Cardiac septum (tissue), 1 donor: Measurements from ENCODE around the gene MAD1L1. TPM values are rescaled to one million over a fixed set of nuclear protein-coding genes. Genes with fewer than 3 reads are reported as not detected.

ENCODE experiments used
- DNase-seq: peaks from one replicate; pipeline ENCODE4 v3.0.0-alpha.2; 2020; ENCODE audit warnings: low spot score
- intact Hi-C: fragments of 100-400 bp; cut with DNase I; formaldehyde crosslinking; loops from one replicate; pipeline ENCODE4 v1.14.0; 2022
- total RNA-seq: library from RNA; stranded (reverse); fragmentation: NEBNext Ultra II Directional; extraction: Animal tissue kit (Norgen Biotek cat#: 25700); gene quantifications from one replicate; pipeline ENCODE4 v1.2.1, GENCODE V29; 2021
- donor health status: DM: no; HTN: no; CAD: no.

Gene MAD1L1
- total RNA-seq, 1 donor from 2014 or later, result 13.5 TPM

DNA sequence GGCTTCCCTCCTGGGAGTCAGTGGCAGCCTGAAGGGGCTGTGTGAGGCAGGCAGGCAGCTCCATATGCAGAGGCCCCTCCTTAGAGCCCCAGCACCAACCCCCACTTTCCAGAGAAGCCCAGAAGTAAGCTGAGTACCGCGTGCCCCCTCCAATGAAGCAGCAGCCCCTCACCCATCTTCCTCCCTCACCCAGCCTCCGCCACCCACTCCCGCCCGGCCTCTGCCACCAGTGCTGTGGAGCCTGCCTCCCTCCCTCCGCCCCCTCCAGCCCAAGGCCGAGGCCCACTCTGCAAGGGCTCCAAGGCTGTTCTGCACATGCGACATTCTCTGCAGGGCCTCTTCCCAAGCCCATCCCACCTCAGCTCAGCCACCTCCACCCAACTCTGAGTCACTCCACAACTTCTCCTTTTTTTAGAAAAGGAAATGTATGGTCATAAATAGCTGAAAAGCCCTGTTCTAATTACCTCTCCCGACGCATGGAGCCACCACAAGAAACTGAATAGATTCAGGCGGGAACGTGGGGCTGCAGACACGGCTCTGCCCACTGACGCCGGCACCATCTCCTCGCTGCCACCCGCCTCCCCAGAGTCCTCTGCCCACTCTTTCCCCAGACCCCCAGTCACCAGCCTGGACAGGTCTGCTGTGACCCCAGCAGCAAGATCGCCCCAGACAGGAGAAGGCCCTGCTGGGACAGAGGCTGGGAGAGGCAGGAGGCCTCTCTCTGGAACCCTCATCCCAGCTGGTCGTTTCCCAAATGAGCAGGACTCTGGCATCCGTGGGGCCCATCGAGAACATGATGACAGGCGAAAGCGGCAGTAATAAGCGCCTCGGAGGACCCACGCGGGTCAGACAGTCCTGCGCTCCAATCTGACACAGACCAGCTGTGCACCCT is 213.9 kb downstream of the MAD1L1 start:
- DNase-seq, result peak; percentile 76
- intact Hi-C loops, result no loop called here

DNA sequence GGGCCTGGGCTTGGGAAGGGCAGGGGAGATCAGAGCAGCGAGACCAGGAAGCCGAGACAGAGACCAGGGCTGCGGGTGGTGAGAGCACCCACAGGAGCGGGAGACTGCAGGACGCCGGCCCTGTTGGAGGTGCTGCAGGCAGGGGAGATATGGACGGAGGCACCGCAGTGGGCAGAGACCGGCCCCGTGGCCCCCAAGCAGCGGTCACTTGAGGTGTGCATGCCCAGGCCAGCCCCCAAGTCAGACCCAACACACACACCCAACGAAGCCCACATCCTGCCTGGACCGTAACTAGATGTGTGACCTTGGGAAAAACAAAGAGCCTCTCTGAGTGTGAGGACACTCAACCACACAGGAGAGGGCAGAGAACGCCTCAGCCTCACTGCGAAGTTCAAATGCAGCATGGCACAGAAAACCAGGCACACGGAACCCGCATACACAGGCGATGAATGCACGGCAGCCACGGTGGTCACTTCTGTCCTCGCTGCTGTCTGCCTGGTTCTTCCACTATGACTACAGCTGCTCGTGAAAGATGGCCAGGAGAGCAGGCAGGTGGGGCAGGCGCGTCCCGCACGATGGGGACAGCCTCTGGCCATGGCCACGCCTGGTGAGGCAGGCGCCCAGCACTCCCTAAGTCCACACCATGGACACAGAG is 214.7 kb downstream of the MAD1L1 start:
- intact Hi-C loops, result no loop called here
- peak; percentile 68 for DNase-seq

DNA sequence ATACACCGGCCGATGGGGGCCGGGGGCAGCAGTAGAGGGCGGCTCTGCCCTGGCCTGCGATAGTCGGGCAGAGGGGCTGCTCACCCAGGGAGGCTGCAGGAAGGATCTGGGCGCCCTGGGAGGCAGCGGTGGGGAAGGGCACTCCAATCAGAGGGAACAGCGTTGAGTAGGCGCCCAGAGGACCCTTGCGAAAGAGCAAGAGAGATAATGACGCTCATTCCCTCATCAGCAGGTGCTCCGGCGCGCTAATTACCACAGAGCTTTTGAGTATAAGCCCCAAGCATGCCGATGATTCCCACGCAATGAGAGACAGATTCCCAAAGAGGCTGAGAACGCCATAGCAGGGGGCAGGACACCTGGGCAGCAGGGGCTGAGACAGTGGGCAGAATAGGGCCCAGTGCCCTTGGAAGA is 215.3 kb downstream of the MAD1L1 start:
- intact Hi-C loops, result no loop called here
- peak; percentile 65 for DNase-seq

DNA sequence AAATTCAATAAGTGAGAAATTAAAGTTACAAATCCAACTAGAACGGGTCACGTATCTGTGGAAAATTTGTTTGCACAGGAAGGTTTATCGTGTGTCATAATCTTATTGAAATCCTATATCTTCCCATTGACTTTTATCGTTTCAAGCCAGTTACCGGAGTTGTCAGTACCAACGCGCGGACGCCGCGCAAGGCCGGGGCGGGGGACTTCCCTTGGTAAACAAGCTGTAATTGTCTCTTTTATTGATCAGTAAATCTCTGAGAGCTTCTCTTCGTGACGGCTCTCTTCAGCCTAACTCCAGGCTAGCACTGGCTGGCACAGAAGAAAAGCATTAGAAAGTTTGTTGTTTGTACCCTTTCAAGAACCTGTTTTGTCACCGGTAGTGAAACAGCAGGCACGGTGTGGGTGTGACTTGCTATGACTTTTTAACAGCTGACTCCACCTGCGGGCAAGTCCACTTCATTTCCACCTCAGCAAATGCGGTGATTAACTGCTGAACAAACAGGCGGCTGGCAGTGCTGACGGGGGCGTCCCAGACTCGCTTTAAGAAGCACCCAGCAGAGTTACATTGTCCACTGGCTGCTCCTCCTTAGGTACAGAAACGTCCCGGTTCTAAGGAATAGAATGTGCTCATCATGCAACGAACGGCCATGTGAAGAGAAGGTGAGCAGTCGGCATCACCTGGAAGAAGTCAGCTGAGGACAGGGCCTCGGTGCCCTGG is 215.8 kb downstream of the MAD1L1 start:
- DNase-seq, result peak; percentile 38
- intact Hi-C loops, result no loop called here

DNA sequence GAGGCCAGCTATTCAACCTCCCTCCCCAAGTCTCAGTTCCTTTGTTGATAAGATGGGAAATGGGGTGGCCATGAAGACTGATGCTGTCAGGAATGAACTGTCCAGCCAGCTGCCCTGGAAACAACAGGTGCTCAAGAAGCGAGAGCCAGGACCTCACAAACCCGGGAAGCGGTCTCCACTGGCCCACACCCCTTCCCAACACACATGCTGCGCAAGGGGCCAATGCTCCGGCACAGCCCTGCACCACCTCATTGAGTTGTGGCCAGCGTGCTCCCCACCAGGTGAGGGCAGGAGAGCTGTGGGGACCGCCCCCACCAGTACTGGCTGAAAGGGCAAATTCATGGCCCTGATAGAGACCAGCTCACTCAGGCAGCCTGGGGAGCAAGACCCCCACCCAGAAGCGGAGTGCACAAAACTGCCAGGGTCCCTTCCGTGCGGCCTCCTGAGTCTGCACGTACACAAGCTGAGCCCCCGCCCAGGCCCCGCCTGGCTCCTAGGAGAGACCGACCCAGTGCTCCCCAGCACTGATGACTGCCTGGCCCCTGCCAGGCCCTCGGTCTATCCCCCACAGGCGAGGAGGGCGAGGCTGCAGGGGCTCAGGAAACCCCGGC is 216.6 kb downstream of the MAD1L1 start:
- DNase-seq, result peak; percentile 60
- intact Hi-C loops, result no loop called here

DNA sequence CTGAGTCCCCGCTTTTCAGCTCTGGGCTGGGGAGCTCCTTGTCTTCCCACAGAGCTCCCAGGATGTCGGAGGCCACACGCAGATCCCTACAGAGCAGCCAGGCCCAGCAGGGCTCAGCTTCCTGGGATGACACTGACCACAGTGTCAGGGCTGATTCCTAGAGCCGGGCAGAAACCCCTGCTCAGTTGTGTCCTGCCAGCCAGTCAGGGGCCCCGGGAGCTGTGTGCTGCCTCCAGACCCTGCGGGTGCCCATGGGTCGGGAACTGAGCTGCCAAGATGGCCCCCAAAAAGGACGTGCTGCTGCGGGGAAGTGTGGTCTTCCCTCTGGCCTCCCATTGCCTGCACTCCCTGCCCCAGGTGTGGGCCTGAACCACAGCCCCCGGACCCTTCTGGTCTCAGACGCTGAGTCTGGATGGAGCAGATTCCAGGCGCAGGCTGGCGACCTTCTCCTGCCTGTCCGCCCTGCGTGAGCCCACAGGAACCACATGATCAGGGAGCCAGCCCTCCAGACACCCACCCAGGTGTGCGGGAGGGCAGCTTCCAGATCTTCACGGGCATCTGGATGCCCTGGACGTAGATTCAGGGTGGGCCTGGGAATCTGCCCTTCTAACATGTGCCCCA is 217.4 kb downstream of the MAD1L1 start:
- intact Hi-C loops, result no loop called here
- peak; percentile 51 for DNase-seq

DNA sequence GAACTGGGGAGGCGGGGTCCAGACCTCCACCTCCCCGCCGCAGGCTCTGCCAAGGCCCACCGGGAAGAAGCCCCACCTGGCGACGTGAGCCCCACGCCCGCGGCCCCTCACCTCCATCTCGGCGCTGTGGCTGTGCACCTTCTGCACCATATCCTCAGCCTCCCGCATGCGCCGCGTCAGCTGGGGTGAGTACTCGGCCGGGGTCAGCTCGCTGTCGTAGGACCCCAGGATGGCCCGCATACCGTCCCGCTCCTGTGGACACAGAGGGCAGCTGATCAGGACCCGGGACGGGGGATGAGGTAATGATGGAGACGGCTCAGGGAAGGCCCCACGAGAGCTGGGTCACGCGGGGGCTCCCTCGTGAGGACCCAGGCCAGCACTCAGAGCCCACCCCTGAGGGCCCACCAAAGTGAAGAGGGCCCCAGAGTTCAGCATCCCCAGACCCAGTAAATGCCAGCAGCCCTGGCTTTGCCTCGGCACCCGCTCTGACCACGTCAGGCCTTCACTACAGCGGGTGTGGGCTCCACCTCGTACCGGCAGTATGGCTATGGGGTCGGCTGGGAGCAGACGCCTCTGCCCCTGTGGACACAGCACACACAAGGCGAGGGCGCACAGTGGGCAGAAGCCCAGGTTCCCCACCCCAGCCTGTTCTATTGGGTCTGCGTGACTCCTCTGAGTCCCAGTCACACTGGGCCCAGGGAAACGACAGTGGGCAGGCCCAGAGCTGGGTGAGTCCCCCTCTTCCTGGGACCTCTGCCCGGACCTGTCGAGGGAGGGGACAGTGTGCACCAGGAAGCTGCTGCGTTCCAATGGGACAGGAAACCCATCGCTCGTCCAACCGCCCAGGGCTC is 218.1 kb downstream of the MAD1L1 start:
- DNase-seq, result peak; percentile 71
- intact Hi-C loops, result no loop called here

DNA sequence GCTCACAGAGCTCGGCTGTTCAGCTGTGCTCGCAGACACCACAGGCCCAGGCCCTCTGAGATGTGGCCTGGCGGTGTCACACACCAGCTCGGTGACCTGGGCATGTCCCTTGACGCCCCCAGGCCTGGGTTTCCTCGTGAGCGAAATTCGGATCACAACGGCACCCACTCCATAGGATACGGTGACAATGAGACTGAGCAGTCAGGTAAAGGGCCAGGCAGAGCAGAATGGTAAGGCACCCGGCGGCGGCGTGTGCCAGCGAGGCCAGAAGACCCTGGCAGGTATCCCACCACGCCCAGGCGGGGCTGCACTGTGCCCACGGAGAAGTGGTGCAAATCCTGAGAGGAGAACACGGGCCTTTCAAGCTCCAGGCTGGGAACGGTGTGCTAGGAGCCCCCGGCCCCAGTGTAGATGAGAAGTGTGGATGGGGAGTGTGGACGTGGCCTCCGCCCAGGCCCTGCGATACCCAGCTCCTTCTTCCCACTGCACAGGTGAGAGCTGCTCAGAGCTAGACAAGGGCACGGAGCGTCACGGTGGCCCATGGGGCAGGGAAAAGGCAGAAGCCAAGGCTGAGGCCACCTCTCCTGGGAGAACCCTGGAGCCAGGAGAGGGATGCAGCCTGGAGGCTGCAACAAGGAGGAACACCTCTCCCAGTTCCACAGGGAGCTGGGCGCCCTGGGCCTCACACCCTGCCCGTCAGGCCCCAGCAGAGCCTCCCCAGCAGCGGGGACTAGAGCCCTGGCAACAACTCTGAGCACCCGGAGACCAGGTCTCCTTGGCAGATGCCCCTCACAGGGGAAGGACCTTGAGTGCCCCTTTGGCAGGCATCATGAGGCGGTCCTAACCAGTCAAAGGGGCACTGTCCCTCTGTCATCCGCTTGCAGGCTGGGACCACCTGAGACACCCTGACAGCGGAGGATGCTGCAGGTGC is 219.1 kb downstream of the MAD1L1 start:
- DNase-seq, result peak; percentile 69
- intact Hi-C loops, result no loop called here

DNA sequence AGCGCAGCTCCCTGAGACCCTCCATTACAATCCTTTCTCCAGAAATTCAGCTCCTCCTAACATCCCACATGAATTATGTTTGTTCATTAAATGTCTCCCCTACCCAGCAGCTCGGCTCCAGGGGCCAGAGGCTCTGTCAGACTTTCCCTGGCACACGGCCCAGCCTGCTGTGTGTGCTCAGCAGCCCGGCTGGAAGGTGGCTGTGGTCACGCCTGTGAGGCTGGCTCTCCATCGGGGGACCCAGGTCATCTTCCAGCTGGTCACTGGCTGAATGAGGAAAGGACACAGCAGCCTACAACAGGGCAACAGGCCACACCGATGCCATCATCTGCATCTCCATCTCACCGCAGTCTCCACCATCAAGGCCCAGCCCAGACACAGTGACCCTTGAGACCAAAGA is 219.8 kb downstream of the MAD1L1 start:
- peak; percentile 78 for DNase-seq
- intact Hi-C loops, result no loop called here

DNA sequence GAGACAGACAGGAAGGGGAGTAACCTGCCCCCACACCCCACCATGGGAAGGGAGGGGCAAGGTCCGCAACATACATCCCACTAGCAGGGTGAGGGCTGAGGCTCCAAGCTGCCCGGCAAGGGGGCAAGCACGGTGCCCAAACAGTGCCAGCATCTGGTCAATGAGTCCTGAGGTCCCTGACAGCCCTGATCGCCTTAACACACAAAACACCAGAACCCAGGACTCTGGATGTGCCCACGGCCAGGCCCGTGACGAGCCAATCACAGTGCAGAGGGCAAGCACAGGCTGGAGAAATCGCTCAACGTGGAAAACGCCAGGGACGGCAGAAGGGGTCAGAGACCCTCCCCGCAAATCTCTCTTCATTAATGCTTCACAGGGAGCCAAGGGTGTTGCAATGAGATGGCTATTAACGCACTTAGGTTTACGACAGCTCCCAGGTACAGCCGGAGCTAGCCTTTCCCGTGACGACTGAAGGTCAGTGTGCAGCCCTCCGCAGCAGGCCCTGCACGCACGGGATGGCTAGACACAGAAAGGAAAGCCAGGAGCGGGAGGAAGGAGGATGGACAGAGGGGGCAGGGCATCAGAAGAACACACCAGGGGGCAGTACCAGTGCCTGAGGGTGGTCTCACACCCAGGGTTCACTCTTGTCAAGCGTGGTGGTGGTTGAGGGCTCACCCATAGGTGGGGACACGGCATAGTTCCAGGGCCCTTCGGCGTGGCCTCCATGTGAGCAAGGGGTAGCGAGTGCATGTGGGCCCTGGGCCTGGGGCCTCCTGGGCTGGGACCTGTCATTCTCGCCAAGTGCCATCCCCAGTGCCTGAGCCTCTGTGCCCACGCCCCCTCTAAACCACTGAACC is 220.5 kb downstream of the MAD1L1 start:
- intact Hi-C loops, result no loop called here
- DNase-seq, result peak; percentile 62

DNA sequence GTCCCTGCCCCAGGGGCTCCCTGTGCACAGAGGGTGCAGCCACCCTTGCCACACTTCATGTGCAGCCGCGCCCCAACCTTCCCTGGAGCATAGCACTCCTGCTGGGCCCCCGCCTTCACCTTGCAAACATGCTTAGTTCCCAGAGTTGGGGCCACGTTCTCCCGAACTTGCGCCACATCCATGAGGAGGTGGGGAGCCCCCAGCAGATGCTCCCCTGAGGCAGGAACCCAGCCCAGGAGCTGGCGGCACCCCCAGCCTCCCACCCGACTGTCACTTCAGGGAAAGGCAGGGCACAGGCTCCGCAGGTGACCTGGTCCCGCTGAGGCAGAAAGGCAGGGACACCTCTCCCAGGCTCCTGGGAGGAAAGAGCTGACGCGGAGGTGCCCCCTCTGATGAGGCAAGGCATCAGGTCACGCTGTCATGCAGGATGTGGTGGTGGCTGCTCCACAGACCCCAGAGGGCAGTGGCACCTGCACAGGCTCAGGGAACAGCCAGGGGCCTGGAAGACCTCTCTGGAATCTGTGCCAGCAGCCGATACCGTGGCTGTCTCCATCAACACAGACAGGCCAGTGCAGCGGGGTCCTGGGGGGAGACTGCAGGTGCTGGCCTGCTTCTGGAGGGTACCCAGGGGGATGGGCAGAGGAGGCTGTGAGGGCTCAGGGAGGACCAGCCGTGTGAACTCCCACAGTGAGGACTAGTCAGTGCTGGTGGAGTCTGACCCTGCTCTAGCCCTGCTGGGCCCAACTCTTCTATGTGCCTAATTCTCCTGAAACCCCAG is 221.3 kb downstream of the MAD1L1 start:
- peak; percentile 76 for DNase-seq
- intact Hi-C loops, result no loop called here

DNA sequence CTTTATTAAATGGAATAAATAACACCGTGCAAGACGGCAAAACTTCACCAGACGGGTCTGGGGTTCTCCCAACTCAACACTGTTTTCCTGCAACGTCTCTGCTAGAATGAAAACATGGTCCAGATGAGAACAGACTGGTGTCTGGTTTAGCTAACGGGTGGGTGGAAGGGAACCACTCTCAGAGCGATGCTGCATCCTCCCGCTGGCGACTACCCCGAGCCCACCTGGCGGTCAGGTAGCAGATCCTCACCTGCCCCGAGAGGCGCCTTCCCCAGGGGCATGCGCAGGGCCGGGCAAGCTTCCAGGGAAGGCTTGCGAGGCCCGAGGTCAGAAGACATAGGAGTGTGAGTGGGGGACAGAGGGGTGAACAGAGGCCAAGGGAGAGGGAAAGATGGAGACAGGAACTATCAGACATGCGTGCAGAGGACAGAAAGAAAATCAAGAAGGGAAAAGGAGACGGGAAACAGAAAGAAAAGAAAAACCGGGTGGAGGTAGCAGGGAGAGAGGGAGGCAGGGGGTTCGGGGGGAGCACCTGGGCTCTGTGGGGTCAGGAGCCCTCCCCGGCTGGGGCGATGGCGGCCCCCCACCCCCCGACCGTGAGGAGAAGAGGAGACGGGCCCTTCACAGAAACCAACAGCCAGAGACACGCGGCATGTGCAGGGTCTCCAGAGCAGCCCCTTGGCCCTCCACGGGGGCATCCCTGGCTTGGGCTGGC is 222.0 kb downstream of the MAD1L1 start:
- intact Hi-C loops, result no loop called here
- peak; percentile 68 for DNase-seq

DNA sequence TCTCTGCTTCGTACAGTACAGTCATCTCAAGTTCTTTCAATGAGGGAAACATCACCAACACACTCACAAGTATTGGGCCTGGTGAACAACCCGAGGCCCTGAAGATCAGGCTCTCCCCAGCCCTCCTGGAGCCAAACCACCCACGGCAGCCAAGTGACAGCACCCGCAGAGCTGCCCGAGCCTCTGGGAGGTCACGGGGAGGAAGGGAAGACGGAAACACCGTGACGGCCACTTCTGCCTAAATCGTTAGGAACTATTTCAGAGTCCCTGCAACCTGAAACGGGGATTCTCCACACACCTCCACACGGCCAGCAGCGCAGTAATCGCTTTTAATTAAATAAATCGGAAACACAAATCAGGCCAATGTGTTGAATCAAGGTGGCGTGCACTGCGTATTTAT is 222.6 kb downstream of the MAD1L1 start:
- intact Hi-C loops, result no loop called here
- peak; percentile 66 for DNase-seq

DNA sequence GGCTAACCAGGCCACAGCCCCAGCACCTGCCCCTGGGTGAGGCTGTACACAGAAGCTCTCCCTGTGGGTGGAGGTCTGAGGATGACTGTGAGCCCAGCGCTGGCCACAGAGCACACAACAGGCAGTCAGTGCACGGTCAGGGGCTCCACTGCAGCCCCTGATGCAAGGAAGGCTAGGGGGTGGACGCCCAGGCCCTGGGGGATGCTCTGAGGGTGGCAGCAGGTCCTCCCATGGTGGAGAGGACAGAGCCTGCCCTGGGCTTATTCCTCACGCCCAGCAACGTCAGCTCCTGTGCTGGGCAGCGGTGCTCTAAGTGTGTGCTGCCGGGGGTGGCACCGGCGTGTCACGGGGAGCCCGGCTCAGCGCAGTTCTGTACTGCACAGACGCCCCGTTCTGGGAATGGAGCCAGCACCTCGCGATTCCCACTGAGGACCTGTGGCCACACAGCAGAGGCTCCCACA is 223.2 kb downstream of the MAD1L1 start:
- peak; percentile 85 for DNase-seq
- intact Hi-C loops, result no loop called here

DNA sequence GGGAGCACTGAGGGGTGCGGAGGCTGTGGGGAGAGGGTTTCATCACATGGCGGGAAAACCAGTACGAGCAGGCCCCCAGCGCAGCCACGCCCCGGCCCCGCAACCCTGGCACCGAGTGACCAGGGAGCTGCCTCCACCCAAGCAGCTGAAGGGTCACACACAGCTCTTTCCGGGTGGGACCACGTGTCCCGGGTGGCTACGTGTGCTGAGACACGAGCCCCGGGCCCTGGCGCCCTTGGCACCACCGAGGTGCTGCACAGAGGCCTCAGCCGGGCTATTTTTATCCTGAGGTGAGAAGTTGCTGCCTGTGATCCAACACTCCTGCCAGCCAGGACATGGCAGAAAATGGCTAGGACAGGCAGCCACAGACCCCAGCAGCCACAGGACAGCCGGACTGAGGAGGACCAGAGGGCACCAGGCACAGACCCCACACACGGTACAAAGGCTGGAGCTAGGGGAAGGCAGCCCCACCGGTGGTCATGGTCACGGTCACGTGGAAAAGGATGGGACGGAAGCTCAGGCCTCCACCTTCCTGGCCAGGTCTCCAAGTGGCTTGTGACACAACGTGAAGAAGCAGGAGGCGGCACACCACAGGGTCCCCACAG is 223.7 kb downstream of the MAD1L1 start:
- DNase-seq, result peak; percentile 78
- intact Hi-C loops, result no loop called here
